ENCODE data around the gene LAMA3. TPM values are rescaled to one million over a fixed set of nuclear protein-coding genes. Genes with fewer than 3 reads are reported as not detected.

LAMA3 gene
- total RNA-seq, 1 experiment from 2014 or later: 5.6 TPM

DNA sequence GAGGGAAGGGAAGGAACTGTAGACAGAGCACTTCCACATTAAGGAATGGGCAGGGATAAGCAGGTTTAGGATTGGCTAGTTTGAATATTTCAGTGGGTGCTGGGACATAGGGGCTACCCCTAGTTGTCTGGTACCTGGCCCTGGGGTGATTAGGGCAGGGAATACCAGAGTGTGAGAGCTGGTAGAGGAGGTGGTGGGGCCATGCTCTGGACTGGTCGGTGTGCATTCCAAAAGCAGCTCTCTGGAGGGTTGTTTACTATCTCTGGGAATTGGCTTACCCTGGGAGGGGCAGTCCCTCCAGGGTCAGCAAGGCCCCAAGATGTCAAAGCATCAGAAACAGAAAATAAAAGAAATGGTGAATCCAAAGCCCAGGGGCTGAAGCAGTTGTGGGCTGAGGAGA, 103.8 kb downstream of the LAMA3 start:
- intact Hi-C loops (cut with micrococcal nuclease): no loop called here
- BruUV-seq (replicated peaks): no TSS peak

GRCh38 chr18:23793985-23794867, 105.0 kb downstream of the LAMA3 start:
- RAD21 ChIA-PET (ENCODE audit: low non-redundant PET in 1 of 2, low total read pairs in 2 of 2, uncharacterized antibody in 2 of 2, unreplicated experiment in 2 of 2): no interaction called here
- Histone ChIP-seq H3K9me3 (ENCODE audit: control insufficient read depth in 1 of 2, insufficient read depth in 1 of 2, low read depth in 1 of 2, low read length in 2 of 2) (no peaks in the 10 kb centered on the region), H3K27ac (ENCODE audit: low read depth, low read length) (no peak overlapping the region), H2AFZ (ENCODE audit: low read depth, low read length, poor library complexity, severe bottlenecking) (no peak overlapping the region), H4K20me1 (ENCODE audit: insufficient read depth) (no peaks in the 10 kb centered on the region), H3K27me3 (ENCODE audit: insufficient read depth, low read length) (no peaks in the 10 kb centered on the region), H3K9ac (ENCODE audit: low read length) (no peak overlapping the region), H3K9me2 (ENCODE audit: insufficient read depth) (no peaks in the 10 kb centered on the region; the same call in 1 of the 2 replicates), H3K4me1 (ENCODE audit: control insufficient read depth in 1 of 2, insufficient read depth in 2 of 2, low read length in 2 of 2) (no peaks in the 10 kb centered on the region), H3K79me2 (ENCODE audit: insufficient read depth, low read length) (no peaks in the 10 kb centered on the region), H3K4me3 (replicated peaks in 1 of 2; ENCODE audit: low read depth in 1 of 2, low read length in 2 of 2) (no peak overlapping the region), H3K36me3 (ENCODE audit: control insufficient read depth in 1 of 2, insufficient read depth in 2 of 2, low read length in 2 of 2) (no peaks in the 10 kb centered on the region), H3K4me2 (ENCODE audit: low read length) (no peak overlapping the region)
- no TSS peak for BruUV-seq (replicated peaks)
- no peak for DNase-seq (ENCODE audit: low read depth, low spot score)
- POLR2A ChIA-PET: no interaction called here
- intact Hi-C loops (cut with micrococcal nuclease): no loop called here
- ATAC-seq: no peak
- TF ChIP-seq FOSL1 (IDR thresholded peaks at IDR 0.05; ENCODE audit: low read depth) (no peak), EZH2phosphoT487 (IDR thresholded peaks at IDR 0.05; ENCODE audit: borderline replicate concordance) (no peak), POLR2AphosphoS5 (IDR thresholded peaks at IDR 0.05; ENCODE audit: low read depth, low read length) (no peak), YY1 (IDR thresholded peaks at IDR 0.05; ENCODE audit: extremely low read depth, insufficient replicate concordance, low read depth, low read length) (no peak), ZNF274 (IDR thresholded peaks at IDR 0.05; ENCODE audit: low read depth, low read length) (no peak), JUND (IDR thresholded peaks at IDR 0.05) (no peak), REST (IDR thresholded peaks at IDR 0.05; ENCODE audit: low read depth) (no peak), SRF (IDR thresholded peaks at IDR 0.05; ENCODE audit: low read depth) (no peak), ZFX (IDR thresholded peaks at IDR 0.05) (no peak)
- TF ChIP-seq, protein P1, sequence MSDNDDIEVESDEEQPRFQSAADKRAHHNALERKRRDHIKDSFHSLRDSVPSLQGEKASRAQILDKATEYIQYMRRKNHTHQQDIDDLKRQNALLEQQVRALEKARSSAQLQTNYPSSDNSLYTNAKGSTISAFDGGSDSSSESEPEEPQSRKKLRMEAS (IDR thresholded peaks at IDR 0.05): no peak
- TF ChIP-seq, protein P2, sequence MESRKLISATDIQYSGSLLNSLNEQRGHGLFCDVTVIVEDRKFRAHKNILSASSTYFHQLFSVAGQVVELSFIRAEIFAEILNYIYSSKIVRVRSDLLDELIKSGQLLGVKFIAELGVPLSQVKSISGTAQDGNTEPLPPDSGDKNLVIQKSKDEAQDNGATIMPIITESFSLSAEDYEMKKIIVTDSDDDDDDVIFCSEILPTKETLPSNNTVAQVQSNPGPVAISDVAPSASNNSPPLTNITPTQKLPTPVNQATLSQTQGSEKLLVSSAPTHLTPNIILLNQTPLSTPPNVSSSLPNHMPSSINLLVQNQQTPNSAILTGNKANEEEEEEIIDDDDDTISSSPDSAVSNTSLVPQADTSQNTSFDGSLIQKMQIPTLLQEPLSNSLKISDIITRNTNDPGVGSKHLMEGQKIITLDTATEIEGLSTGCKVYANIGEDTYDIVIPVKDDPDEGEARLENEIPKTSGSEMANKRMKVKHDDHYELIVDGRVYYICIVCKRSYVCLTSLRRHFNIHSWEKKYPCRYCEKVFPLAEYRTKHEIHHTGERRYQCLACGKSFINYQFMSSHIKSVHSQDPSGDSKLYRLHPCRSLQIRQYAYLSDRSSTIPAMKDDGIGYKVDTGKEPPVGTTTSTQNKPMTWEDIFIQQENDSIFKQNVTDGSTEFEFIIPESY (IDR thresholded peaks at IDR 0.05; ENCODE audit: extremely low read depth, insufficient replicate concordance, low read length): no peak
- CTCF ChIA-PET: no interaction called here

More for the DNA sequence above, 103.8 kb downstream of the LAMA3 start:
- ChIA-PET POLR2A (no interaction called here), RAD21 (ENCODE audit: low non-redundant PET in 1 of 2, low total read pairs in 2 of 2, uncharacterized antibody in 2 of 2, unreplicated experiment in 2 of 2) (no interaction called here), CTCF (no interaction called here)
- DNase-seq (ENCODE audit: low read depth, low spot score): no peak
- H3K36me3 ChIP-seq (ENCODE audit: control insufficient read depth in 1 of 2, insufficient read depth in 2 of 2, low read length in 2 of 2): no peaks in the 10 kb centered on the region
- no peaks in the 10 kb centered on the region for H3K9me3 ChIP-seq (ENCODE audit: control insufficient read depth in 1 of 2, insufficient read depth in 1 of 2, low read depth in 1 of 2, low read length in 2 of 2)
- no peaks in the 10 kb centered on the region for H3K27me3 ChIP-seq (ENCODE audit: insufficient read depth, low read length)
- H3K9me2 ChIP-seq (ENCODE audit: insufficient read depth): no peaks in the 10 kb centered on the region; the same call in 1 of the 2 replicates
- no peak for ATAC-seq
- no peak overlapping the region for H2AFZ ChIP-seq (ENCODE audit: low read depth, low read length, poor library complexity, severe bottlenecking)
- no peak overlapping the region for H3K4me2 ChIP-seq (ENCODE audit: low read length)
- no peak overlapping the region for H3K4me3 ChIP-seq (replicated peaks in 1 of 2; ENCODE audit: low read depth in 1 of 2, low read length in 2 of 2)
- H3K4me1 ChIP-seq (ENCODE audit: control insufficient read depth in 1 of 2, insufficient read depth in 2 of 2, low read length in 2 of 2): no peaks in the 10 kb centered on the region
- no peaks in the 10 kb centered on the region for H3K79me2 ChIP-seq (ENCODE audit: insufficient read depth, low read length)
- no peaks in the 10 kb centered on the region for H4K20me1 ChIP-seq (ENCODE audit: insufficient read depth)
- TF ChIP-seq, protein P1 (IDR thresholded peaks at IDR 0.05): no peak
- no peak for TF ChIP-seq CBX3 (IDR thresholded peaks at IDR 0.05; ENCODE audit: low read depth)
- no peak overlapping the region for H3K27ac ChIP-seq (ENCODE audit: low read depth, low read length)
- no peak overlapping the region for H3K9ac ChIP-seq (ENCODE audit: low read length)

Data from HCT116 (cell line).